Fibroblast of villous mesenchyme (primary cell): Measurements from ENCODE around the gene ENO2. TPM values are rescaled to one million over a fixed set of nuclear protein-coding genes. Genes with fewer than 3 reads are reported as not detected.

Source experiments
- DNase-seq: peaks from one replicate; pipeline ENCODE4 v3.0.0-alpha.2; 2010; ENCODE audit warnings: low read depth
- H3K4me3 ChIP-seq: 2 replicates; pipeline ENCODE4 v1.5.1; 2011; ENCODE audit warnings: low read depth, mild to moderate bottlenecking, low read length
- CTCF ChIP-seq: IDR thresholded peaks from 2 replicates; pipeline ENCODE4 v1.5.1; 2012; ENCODE audit warnings: low read depth, mild to moderate bottlenecking, low read length; ENCODE audit not compliant: insufficient read depth
- total RNA-seq: library from RNA; depleted of rRNA; stranded (reverse); fragments of >200 nt; gene quantifications from 2 replicates; pipeline ENCODE4 v1.2.3, GENCODE V29; 2012

Gene ENO2
- total RNA-seq, 1 donor = 3.5 TPM

DNA sequence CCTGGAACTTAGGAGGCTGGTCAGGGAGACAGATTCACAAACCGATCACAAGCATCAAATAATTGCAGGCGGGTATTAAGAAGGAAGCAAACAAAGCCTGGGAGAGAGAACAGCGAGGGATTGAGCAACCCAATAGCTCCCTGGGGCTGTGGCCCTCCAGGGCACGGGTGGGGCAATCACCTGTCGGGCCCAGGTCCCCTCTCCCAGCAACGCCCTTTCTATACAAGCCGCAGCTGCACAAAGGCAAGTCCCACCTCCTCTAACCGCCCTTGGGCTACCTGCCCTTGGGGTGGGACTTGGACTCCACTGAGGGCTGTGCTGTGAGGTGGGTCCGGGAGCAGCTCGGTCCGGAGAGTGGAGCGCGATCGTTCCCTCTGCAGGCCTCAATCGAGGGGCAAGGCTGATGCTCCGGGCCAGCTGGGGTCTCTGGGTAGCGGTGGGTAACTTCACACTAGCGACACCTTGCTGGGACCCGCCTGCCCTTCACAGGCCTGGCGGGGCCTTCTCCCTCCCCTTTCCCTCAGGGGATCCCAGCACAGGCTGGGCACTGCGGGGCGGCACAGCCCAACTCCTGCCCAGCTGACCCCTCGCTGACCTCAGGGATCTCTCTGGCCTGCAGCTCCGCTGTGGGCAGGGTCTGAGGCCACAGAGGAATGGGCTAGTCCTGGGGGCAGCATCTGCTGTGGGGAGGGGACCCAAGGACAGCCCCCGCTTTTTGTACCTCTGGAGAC is 48.1 kb downstream of the ENO2 start:
- TF ChIP-seq CTCF = no peak
- DNase-seq = no peak
- no peak overlapping the region for H3K4me3 ChIP-seq

- no peak for DNase-seq
- TF ChIP-seq CTCF = no peak
Measured at GRCh38 chr12:6963016-6963731, 48.8 kb downstream of the ENO2 start.

DNA sequence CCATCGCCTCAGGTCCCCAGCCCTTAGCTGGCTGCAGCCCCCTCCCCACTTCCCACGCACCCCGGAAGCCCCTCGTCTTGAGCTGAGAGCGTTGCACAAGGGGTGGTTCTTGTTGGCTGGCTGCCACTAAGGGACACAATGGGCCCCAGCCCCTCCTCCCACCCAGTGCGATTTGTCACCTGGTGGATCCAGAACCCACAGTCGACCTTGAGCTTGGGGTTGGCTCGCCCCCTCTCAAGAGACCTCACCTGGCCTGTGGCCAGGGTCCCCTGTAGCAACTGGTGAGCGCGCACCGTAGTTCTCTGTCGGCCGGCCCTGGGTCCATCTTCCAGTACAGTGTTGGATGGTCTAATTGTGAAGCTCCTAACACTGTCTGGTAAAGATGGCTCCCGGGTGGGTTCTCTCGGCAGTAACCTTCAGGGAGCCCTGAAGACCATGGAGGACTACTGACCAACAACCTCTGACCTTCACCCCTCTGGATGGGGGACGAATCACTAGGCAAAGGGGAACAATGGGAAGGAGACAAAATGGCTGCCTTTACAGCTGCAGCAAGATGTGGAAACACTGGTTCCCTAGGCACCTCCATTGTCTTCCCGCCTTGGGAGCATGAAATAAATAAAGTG is 49.5 kb downstream of the ENO2 start:
- H3K4me3 ChIP-seq = no peak overlapping the region
- DNase-seq = no peak
- TF ChIP-seq CTCF = no peak

More at GRCh38 chr12:6963016-6963731, 48.8 kb downstream of the ENO2 start:
- no peak overlapping the region for H3K4me3 ChIP-seq

DNA sequence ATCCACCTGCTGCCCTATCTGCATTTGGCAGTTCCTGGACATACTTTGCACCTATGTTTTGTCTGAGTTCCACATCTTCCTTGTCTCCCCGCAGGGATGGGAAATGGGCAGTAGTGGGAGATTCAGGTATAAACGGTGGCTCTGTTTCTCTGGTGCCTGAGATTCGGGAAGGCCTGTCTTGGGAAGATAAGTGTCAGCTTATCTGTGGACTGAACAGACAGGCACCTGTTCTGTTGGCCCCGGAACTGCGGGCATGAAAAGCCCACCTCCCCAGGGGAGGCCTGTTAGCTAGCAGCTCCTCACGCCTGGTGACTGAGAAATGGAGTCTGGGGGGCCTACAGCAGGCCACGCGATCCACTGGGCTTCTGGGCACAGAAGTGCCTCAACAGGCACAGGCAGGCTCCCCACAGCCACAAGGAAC is 50.2 kb downstream of the ENO2 start:
- no peak overlapping the region for H3K4me3 ChIP-seq
- no peak for DNase-seq
- TF ChIP-seq CTCF = no peak

DNA sequence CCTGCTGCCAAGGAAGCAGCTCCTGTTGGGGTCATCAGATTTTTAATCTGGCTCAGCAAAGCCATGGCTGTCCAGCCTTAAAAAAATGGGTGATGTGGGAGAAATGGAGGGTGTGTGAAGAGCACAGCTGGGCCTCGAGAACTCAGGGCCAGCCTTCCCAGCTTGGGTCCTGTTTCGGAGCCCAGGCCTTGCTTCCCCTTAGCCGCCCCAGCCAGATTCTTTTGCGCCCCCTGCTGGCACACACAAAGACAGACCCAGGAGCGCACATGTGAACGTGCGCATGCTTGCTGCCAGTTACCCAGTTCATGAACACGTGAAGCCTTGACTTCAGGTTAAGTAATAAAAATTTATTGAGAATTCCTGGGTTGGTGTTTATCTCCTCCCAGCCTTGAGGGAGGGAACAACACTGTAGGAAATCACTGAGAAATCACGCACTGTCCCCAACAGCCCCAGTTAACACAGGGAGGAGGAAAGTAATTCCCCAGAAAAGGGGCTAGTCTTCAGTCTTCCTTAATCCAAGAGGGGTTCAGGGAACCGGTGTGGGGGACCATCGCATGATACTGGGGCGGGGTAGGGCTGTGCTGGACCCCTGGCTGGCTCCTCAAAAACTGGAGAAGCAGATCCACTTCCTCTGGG is 50.8 kb downstream of the ENO2 start:
- no peak overlapping the region for H3K4me3 ChIP-seq
- peak; percentile 91 for TF ChIP-seq CTCF

DNA sequence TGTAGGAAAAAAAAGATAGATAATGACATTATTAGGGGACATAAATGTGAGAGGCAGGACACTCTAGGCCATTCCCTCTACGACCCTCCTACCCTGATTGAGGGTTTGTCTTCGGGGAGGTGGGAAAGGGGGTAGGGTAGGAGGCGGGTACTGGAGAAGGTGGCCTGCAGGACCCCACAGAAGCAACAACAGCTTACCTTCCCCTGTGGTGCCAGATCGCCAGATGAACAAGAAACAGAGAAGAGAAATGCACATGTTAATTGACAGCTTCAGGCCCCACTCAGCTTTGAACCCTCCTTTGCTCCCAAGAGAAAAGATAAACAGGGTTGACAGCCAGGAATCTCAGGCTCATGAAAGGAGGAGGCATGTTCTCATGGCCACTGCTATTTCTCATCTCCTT is 51.3 kb downstream of the ENO2 start:
- no peak for TF ChIP-seq CTCF
- no peak overlapping the region for H3K4me3 ChIP-seq
- DNase-seq = no peak

More for the DNA sequence above, 50.8 kb downstream of the ENO2 start:
- DNase-seq = peak; percentile 90
